Mesothelial cell of epicardium (in vitro differentiated cells): ENCODE results near the gene IRS1. TPM values are rescaled to one million over a fixed set of nuclear protein-coding genes. Genes with fewer than 3 reads are reported as not detected.

Source experiments
- DNase-seq, 2 experiments: peaks; one replicate each; pipeline ENCODE4 v3.0.0; 2021; ENCODE audit warnings: low spot score in 2 of 2; ENCODE audit not compliant: unreplicated experiment in 2 of 2
- H3K27ac Mint-ChIP-seq: 2 replicates; pipeline ENCODE4 v1.8.0; 2021; ENCODE audit warnings: mixed read lengths
- H3K27me3 Mint-ChIP-seq: 2 replicates; pipeline ENCODE4 v1.8.0; 2021; ENCODE audit warnings: low read depth, mixed read lengths
- H3K36me3 Mint-ChIP-seq: 2 replicates; pipeline ENCODE4 v1.8.0; 2021; ENCODE audit warnings: mixed read lengths
- H3K4me1 Mint-ChIP-seq: 2 replicates; pipeline ENCODE4 v1.8.0; 2021; ENCODE audit warnings: mixed read lengths
- H3K4me3 Mint-ChIP-seq: 2 replicates; pipeline ENCODE4 v1.8.0; 2021; ENCODE audit warnings: mild to moderate bottlenecking, moderate library complexity, mixed read lengths
- H3K9me3 Mint-ChIP-seq: 2 replicates; pipeline ENCODE4 v1.8.0; 2021; ENCODE audit warnings: mixed read lengths
- total RNA-seq: library from RNA; stranded (reverse); gene quantifications from 3 replicates; pipeline ENCODE4 v1.2.1, GENCODE V29; 2021
- TF ChIP-seq, protein P1 (sequence below): fragments of 200-600 bp; sonication (generic); IDR thresholded peaks from one replicate; pipeline ENCODE4 v1.5.0; 2021; ENCODE audit warnings: antibody characterized with exemption; ENCODE audit not compliant: unreplicated experiment

The IRS1 gene, protein sequence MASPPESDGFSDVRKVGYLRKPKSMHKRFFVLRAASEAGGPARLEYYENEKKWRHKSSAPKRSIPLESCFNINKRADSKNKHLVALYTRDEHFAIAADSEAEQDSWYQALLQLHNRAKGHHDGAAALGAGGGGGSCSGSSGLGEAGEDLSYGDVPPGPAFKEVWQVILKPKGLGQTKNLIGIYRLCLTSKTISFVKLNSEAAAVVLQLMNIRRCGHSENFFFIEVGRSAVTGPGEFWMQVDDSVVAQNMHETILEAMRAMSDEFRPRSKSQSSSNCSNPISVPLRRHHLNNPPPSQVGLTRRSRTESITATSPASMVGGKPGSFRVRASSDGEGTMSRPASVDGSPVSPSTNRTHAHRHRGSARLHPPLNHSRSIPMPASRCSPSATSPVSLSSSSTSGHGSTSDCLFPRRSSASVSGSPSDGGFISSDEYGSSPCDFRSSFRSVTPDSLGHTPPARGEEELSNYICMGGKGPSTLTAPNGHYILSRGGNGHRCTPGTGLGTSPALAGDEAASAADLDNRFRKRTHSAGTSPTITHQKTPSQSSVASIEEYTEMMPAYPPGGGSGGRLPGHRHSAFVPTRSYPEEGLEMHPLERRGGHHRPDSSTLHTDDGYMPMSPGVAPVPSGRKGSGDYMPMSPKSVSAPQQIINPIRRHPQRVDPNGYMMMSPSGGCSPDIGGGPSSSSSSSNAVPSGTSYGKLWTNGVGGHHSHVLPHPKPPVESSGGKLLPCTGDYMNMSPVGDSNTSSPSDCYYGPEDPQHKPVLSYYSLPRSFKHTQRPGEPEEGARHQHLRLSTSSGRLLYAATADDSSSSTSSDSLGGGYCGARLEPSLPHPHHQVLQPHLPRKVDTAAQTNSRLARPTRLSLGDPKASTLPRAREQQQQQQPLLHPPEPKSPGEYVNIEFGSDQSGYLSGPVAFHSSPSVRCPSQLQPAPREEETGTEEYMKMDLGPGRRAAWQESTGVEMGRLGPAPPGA (N-terminal part only)
- 57.9 to 66.2 TPM (median 64.2 TPM) in 3 replicates for total RNA-seq

DNA sequence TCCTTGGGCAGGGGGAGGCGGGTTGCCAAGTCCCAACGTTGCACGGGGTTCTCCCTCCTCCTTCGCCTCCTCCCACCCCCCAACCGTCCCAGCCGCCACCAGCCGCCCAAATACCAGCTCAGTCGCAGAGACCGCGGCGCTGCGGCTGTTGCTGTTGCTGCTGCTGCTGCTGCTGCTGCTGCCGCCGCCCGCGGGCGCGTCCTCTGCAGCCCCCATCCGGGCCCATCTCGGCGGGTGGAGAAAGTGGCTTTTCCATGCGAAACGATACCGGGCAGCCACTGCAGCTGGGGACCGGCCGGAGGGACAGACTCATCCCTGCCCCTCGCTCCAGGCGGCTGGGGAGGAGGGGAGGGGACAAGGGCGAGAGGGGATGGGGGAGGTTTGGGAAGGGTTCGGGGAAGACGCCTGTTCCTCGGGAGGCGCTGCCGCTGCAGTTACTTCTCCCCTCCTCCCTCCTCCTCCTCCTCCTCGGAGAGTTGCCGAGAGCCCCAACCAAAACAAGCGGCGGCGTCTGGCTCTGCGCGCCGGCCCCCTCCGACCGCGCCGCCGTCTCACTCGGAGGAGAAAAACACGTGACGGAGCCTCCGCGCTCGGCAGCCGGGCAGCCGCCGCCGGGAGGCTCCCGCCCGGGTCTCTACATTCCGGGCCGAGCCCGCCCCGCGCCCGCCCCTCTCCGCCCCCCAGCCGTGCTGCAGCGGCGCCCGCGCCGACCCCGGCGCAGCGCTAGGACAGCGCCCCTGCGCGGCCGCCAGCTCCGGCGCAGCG, at the start of gene IRS1:
IRS1 (minus strand) TSS at position 610 of the 765 bp plus-strand sequence. CDS start 1,082 bp downstream, outside the sequence.
- peak within 1 kb of the TSS; percentile 96 for H3K27ac Mint-ChIP-seq
- peak within 1 kb of the TSS; percentile 91 for H3K4me3 Mint-ChIP-seq
- TF ChIP-seq, protein P1, sequence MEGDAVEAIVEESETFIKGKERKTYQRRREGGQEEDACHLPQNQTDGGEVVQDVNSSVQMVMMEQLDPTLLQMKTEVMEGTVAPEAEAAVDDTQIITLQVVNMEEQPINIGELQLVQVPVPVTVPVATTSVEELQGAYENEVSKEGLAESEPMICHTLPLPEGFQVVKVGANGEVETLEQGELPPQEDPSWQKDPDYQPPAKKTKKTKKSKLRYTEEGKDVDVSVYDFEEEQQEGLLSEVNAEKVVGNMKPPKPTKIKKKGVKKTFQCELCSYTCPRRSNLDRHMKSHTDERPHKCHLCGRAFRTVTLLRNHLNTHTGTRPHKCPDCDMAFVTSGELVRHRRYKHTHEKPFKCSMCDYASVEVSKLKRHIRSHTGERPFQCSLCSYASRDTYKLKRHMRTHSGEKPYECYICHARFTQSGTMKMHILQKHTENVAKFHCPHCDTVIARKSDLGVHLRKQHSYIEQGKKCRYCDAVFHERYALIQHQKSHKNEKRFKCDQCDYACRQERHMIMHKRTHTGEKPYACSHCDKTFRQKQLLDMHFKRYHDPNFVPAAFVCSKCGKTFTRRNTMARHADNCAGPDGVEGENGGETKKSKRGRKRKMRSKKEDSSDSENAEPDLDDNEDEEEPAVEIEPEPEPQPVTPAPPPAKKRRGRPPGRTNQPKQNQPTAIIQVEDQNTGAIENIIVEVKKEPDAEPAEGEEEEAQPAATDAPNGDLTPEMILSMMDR: no peak
- no peaks in the 10 kb centered on the region for H3K9me3 Mint-ChIP-seq
- peak; percentile 70 to 84 for DNase-seq
- peaks cover 2% of the 10 kb centered on the region for H3K27me3 Mint-ChIP-seq
- peaks cover 20% of the 10 kb centered on the region for H3K36me3 Mint-ChIP-seq
- peaks cover 53% of the 10 kb centered on the region for H3K4me1 Mint-ChIP-seq

DNA sequence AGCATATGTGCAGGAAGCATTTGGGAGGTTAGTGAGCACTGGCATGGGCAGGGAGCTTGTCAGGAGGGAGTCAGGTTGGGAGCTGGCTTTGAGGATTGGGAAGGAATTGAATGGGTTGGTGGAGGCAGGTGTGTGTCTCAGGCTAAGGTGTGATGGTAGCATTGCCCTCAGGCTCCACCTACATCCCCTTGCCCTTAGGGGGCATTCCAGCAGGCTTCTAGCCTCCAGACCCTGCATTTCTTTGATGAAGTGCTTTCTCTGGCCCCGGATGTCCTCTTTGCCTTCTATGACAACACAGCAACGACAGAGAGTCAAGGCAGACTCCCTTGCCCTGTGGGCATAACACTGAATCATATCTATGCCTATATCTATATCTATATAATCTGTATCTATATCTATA, 49.7 kb upstream of the IRS1 start:
- no peak overlapping the region for H3K4me3 Mint-ChIP-seq

DNA sequence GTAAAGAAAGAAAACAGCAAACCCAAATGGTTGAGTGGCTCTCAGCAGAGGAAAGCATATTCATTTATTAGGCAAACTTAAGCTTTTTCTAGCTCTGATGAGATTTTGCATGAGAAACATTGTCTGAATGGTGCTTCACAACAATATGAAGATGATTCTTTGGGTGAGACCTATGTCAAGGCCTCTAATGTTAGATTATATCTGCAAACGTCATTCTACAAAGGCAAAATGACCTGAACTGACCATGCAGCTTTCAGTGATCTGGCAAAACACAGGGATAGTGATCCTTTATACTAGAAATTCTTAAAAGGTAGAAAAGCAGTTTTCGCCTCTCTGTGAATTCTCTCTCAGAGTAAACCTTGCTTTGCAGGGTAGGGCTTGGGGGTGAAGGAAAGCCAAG, 47.9 kb upstream of the IRS1 start:
- Mint-ChIP-seq H3K36me3 (peaks cover 5% of the 10 kb centered on the region), H3K27ac (no peak overlapping the region), H3K27me3 (no peaks in the 10 kb centered on the region), H3K4me1 (no peaks in the 10 kb centered on the region), H3K4me3 (no peak overlapping the region), H3K9me3 (peaks cover 5% of the 10 kb centered on the region)
- no peak for DNase-seq
- TF ChIP-seq, protein P1: no peak

More for the DNA sequence above, 49.7 kb upstream of the IRS1 start:
- Mint-ChIP-seq H3K4me1 (no peaks in the 10 kb centered on the region), H3K9me3 (no peaks in the 10 kb centered on the region), H3K27ac (no peak overlapping the region), H3K27me3 (no peaks in the 10 kb centered on the region), H3K36me3 (no peaks in the 10 kb centered on the region)
- TF ChIP-seq, protein P1: no peak
- no peak for DNase-seq

DNA sequence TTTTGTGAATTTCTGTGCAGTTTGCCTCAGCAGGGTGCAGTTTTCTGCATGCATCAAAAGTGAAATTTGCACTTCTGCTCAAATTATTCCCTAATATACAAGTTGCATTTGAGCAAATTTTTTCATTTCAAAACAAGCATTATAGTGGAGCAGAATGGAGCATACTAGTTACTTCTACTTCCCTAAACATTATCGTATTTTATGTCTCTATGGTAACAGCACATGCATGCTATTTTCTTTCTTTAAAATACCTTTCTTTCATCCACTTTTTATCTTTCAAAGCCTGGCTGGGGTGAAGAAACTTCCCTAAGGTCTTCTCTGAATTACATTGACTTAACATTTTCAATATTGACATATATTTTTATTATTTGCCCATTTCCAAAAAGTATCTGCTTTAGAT, 47.5 kb upstream of the IRS1 start:
- DNase-seq: no peak
- no peak overlapping the region for H3K27ac Mint-ChIP-seq
- peaks cover 9% of the 10 kb centered on the region for H3K36me3 Mint-ChIP-seq
- no peaks in the 10 kb centered on the region for H3K27me3 Mint-ChIP-seq
- H3K4me1 Mint-ChIP-seq: no peaks in the 10 kb centered on the region
- TF ChIP-seq, protein P1: no peak
- no peak overlapping the region for H3K4me3 Mint-ChIP-seq
- H3K9me3 Mint-ChIP-seq: peaks cover 10% of the 10 kb centered on the region
